Measurements from ENCODE around the gene ZNF560. TPM values are rescaled to one million over a fixed set of nuclear protein-coding genes. Genes with fewer than 3 reads are reported as not detected.
"Not testable (repeated sequence)": the region's sequence is repeated elsewhere in the genome, so short reads cannot be mapped to it uniquely, and the experiment has no call there.

Gene ZNF560
- 0.14 and 0.68 TPM in 2 replicates for total RNA-seq

GRCh38 chr19:9498183-9498902 lies at the start of gene ZNF560:
ZNF560 (minus strand) TSS chr19:9498616; CDS start chr19:9475313, 23,303 bp downstream.
- no peak for DNase-seq

- DNase-seq = no peak
Measured at GRCh38 chr19:9547870-9548269, 49.5 kb upstream of the ZNF560 start.

GRCh38 chr19:9541281-9541680 lies 42.9 kb upstream of the ZNF560 start:
- not testable (repeated sequence) for DNase-seq

DNA sequence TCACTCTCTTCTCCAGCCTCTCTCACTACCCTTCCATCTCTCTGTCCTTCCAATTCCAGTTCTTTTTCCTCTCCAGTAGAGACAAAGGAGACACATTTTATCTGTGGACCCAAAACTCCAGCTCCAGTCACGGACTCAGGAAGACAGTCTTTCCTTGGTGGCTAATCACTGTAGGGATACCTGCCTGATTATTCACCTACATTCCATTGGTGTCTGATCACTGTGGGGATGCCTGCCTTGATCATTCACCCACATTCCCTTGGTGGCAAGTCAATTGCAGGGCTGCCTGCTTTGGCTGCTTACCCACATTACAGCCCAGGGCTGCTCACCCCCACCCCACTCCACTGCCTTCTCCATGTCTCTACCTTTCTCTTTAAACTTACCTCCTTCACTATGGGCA lies 41.5 kb upstream of the ZNF560 start:
- DNase-seq = not testable (repeated sequence)

DNA sequence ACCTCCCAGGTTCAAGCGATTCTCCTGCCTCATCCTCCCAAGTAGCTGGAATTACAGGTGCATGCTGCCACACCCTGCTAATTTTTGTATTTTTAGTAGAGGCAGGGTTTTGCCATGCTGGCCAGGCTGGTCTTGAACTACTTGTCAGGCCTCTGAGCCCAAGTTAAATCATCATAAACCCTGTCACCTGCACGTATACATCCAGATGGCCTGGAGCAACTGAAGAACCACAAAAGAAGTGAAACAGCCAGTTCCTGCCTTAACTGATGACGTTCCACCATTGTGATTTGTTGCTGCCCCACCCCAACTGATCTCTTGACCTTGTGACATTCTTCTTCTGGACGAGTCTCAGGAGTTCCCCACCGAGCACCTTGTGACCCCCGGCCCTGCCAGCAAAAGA lies 40.8 kb upstream of the ZNF560 start:
- DNase-seq = not testable (repeated sequence)

DNA sequence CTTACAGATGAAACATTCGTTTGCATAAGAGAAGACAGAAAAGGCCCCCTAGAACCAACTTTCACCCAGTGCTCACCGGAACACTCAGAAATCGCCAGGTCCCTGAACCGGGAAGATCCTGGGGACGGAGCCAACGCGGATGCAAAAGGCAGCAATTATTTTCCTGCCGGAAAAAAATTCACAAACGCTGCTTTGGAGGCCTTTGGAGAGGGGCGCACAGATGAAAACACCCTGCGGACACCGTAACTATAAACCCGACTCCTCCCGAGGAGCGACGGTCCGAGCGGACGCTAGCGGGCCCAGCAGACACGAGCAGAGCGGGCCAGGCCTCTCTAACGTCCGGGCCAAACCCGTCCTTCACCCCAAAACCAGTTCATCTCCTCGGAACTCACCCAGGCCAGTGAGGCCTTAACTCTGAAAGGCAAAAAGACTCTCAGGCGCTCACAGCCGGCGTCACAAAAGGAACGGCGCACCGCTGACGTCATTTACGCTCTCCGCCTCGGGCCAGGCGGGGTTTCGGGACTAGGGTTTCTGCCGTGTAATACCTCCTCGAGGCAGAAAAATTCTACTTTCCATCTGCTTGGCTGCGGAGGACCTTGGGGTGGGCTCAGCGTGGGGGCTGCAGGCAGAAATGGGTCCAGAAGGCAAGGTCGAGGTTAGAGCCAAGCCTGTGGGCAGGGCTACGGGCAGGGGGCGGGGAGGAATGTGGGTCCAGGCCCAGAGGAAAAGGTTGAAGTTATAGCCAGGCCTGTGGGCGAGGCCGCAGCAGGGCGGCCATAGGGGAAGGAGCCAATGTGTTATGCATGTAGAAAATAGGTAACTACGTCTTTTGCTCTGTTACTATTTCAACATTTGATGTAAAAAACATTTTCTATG lies 40.0 kb upstream of the ZNF560 start, which contains the start of gene ZNF426:
Gene ZNF426 (minus strand): TSS at position 463 of the 876 bp plus-strand sequence. CDS start 2,413 bp downstream, outside the sequence.
- DNase-seq = peak; percentile 94

GRCh38 chr19:9535934-9536333 lies 37.5 kb upstream of the ZNF560 start:
- no peak for DNase-seq

DNA sequence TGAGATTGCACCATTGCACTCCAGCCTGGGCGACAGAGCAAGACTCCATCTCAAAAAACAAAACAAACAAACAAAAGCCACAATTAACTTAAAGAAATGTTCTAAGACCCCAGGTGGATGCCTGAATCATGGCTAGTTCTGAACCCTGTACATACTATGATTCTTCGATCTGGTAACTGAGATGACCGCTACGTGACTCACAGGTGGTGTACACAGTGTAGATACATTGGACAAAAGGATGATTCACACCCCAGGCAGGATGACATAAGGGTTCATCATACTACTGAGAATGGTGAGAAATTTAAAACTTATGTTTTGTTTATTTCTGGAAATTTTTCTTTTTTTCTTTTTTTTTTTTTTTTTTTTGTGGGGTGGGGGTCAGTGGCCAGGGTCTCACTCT lies 33.5 kb upstream of the ZNF560 start:
- DNase-seq = no peak

GRCh38 chr19:9528757-9529336 lies 30.4 kb upstream of the ZNF560 start:
- DNase-seq = peak; percentile 10

GRCh38 chr19:9523885-9524474 lies 25.6 kb upstream of the ZNF560 start:
- DNase-seq = peak; percentile 2

GRCh38 chr19:9507285-9507684 lies 8.9 kb upstream of the ZNF560 start:
- no peak for DNase-seq

DNA sequence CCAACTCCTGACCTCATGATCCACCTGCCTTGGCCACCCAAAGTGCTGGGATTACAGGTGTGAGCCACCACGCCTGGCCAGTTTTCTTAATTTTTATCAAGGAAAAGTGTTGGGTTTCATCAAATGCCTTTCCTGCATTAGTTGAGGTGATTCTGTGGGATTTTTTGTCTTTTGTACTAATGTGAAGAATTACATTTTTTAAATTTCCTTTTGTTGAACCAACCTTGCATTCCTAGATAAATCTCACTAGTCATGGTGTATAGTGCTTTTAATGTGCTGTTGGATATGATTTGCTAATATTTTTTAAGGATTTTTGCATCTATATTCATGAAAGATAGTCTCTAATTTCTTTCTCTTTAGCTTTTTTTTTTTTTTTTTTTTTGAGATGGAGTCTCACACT lies 2.4 kb upstream of the ZNF560 start:
- DNase-seq = no peak

GRCh38 chr19:9494096-9494495 lies 4.3 kb downstream of the ZNF560 start:
- no peak for DNase-seq

DNA sequence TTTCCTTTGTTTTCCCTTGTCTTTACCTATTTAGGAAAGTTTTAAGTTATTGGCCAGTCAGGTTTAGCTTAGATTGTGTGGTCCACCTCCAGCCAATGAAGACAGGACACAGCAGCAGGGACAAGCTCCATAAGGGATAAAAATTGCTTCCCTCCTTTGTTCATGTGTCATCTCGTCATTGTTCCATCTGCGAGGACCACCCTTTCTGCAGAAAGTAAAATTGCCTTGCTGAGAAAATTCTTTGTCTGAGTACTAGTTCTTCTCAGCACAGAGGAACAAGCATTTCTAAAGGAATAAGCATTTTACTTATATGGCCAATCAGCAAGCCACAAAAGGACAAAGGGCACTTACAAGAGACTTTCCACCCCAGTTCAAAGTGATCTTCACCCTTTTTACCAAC lies 11.4 kb downstream of the ZNF560 start:
- no peak for DNase-seq

- no peak for DNase-seq
Measured at GRCh38 chr19:9485140-9485539, 13.3 kb downstream of the ZNF560 start.

- DNase-seq = no peak
Measured at GRCh38 chr19:9474975-9475374, 23.4 kb downstream of the ZNF560 start.

DNA sequence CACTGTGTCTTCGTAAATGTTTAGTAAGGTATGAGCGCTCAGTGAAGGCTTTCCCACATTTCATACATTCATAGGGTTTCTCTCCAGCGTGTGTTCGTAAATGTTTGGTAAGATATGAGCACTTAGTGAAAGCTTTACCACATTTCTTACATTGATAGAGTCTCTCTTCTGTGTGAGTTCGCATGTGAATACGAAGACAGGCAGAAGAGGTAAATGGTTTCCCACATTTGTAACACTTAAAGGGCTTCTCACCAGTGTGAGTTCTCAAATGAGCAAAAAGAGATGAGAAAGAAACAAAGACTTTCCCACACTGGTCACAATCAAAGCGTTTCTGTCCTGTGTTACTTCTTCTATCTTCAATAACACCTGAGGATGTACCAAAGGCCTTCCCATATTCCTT lies 31.3 kb downstream of the ZNF560 start:
- no peak for DNase-seq

GRCh38 chr19:9461938-9462337 lies 36.5 kb downstream of the ZNF560 start:
- DNase-seq = no peak

- no peak for DNase-seq
Measured at GRCh38 chr19:9456018-9456689, 42.3 kb downstream of the ZNF560 start.

DNA sequence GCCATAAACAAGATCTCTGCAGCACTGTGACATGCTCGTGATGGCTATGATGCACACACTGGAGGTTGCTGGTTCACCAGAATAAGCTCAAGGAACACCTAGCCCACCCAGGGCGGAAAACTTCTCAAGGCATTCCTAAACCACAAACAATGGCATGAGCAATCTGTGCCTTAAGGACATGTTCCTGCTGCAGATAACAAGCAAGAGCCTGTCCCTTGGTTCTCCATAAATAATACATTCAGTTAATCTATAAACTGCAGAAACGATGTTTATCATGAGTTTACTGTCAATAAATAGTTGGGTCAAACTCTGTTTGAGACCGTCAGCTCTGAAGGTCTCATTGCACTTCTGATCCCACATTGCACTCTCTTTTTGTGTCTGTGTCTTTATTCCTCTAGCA lies 44.5 kb downstream of the ZNF560 start:
- no peak for DNase-seq

- DNase-seq = no peak
Measured at GRCh38 chr19:9445037-9445436, 53.4 kb downstream of the ZNF560 start.

DNA sequence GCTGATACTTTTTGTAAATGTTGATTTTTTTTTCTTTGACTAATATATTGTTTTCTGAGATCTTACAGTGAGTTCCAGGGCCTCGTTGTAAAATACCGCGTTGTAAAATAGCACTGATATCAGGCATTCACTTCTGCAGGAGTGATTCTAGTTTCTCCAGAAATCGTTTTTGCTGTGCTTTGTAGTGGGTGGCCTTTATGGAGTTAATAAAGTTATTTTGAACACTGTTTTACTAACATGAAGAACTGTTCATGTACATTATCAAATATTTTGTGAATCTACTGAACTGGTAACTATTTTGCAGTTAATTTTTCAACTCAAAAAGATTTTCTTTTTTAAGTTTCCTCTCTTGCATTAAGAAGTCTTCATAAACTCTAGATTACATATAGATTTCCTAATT lies 62.1 kb downstream of the ZNF560 start:
- DNase-seq = no peak

Data from dermis blood vessel endothelial cell (primary cell).